D721Med (cell line): ENCODE results near the gene GP1BA.

ENCODE experiments used
- DNase-seq: peaks from one replicate; pipeline ENCODE4 v3.0.0; 2011; ENCODE audit warnings: low spot score; ENCODE audit not compliant: insufficient read length
- FAIRE-seq: peaks from 2 replicates; lab custom pipeline; 2011; peaks lifted over from hg19 to GRCh38; lab: Jason Lieb, UNC
- CTCF ChIP-seq: IDR thresholded peaks from 2 replicates; pipeline ENCODE4 v1.5.1; 2012; ENCODE audit warnings: mild to moderate bottlenecking, control low read depth; ENCODE audit not compliant: insufficient read depth; ENCODE audit errors: missing control alignments

Gene GP1BA

GRCh38 chr17:4971826-4972225, 39.7 kb downstream of the GP1BA start:
- FAIRE-seq: no peak
- TF ChIP-seq CTCF: no peak
- DNase-seq: no peak

- FAIRE-seq (no peak), DNase-seq (no peak)
- no peak for TF ChIP-seq CTCF
Observed at GRCh38 chr17:4972322-4972721, 40.2 kb downstream of the GP1BA start.

GRCh38 chr17:4972752-4973151, 40.7 kb downstream of the GP1BA start:
- TF ChIP-seq CTCF: no peak
- DNase-seq (no peak), FAIRE-seq (no peak)

- DNase-seq: no peak
- TF ChIP-seq CTCF: no peak
- no peak for FAIRE-seq
Observed at GRCh38 chr17:4973256-4974114, 41.4 kb downstream of the GP1BA start.

- no peak for TF ChIP-seq CTCF
- FAIRE-seq (no peak), DNase-seq (no peak)
Observed at GRCh38 chr17:4974115-4974670, 42.1 kb downstream of the GP1BA start.

GRCh38 chr17:4978726-4979125, 46.6 kb downstream of the GP1BA start:
- DNase-seq: no peak
- TF ChIP-seq CTCF: no peak
- no peak for FAIRE-seq
